HepG2 (cell line): Measurements from ENCODE around the gene OSGIN1. TPM values are rescaled to one million over a fixed set of nuclear protein-coding genes. Genes with fewer than 3 reads are reported as not detected.

Source experiments
- AKNA ChIP-seq: sonication (generic); formaldehyde crosslinking; IDR thresholded peaks from 2 replicates; pipeline ENCODE4 v1.4.0; 2020; ENCODE audit warnings: missing genetic modification reagents, borderline replicate concordance
- E2F2 ChIP-seq: sonication (generic); formaldehyde crosslinking; IDR thresholded peaks from 2 replicates; pipeline ENCODE4 v1.4.0; 2020; ENCODE audit warnings: missing genetic modification reagents, borderline replicate concordance
- KLF6 ChIP-seq: IDR thresholded peaks from 2 replicates; pipeline ENCODE4 v1.8.0; 2016; ENCODE audit warnings: missing biosample characterization, missing genetic modification reagents
- NFIB ChIP-seq: sonication (generic); formaldehyde crosslinking; IDR thresholded peaks from 2 replicates; pipeline ENCODE4 v1.9.0; 2021; ENCODE audit warnings: missing genetic modification reagents, mild to moderate bottlenecking, borderline replicate concordance
- NFIC ChIP-seq: IDR thresholded peaks from 2 replicates; pipeline ENCODE4 v1.6.1; 2012; ENCODE audit warnings: mild to moderate bottlenecking, low read length, inconsistent platforms
- PHF21A ChIP-seq: sonication (generic); formaldehyde crosslinking; IDR thresholded peaks from 2 replicates; pipeline ENCODE4 v1.5.0; 2020; ENCODE audit warnings: mild to moderate bottlenecking, missing genetic modification reagents
- SP1 ChIP-seq, 2 experiments: fragments of 450-650 bp in 1 of 2; sonication (generic) in 1 of 2; formaldehyde crosslinking in 1 of 2; IDR thresholded peaks; 2 replicates each; pipeline versions ENCODE4 v1.4.0 to v1.6.1; 2016 to 2020; ENCODE audit warnings: missing genetic modification reagents in 1 of 2
- ZBTB4 ChIP-seq: sonication (generic); formaldehyde crosslinking; IDR thresholded peaks from 2 replicates; pipeline ENCODE4 v1.4.0; 2020; ENCODE audit warnings: missing genetic modification reagents, mild to moderate bottlenecking, borderline replicate concordance
- ZFP1 ChIP-seq: IDR thresholded peaks from 2 replicates; pipeline ENCODE4 v1.6.1; 2016
- ZHX2 ChIP-seq, 2 experiments: sonication (generic) in 1 of 2; formaldehyde crosslinking in 1 of 2; IDR thresholded peaks; 2 replicates each; pipeline versions ENCODE4 v1.6.1 to v1.9.0; 2014 to 2022; ENCODE audit warnings: antibody characterized with exemption in 1 of 2, borderline replicate concordance in 1 of 2, inconsistent platforms in 1 of 2, low read depth in 1 of 2, missing genetic modification reagents in 1 of 2
- polyA plus RNA-seq, 8 experiments: library from polyadenylated mRNA; depleted of rRNA in 3 of 8; stranded (reverse) in 7 of 8; unstranded in 1 of 8; fragments of >200 nt; fragmentation: Illumina TruSeq in 4 of 8; extraction: Trizol in 4 of 8; gene quantifications; 2 replicates each; pipeline versions ENCODE4 v1.2.1 to v1.2.3, GENCODE V29; 2011 to 2016; ENCODE audit warnings: low read depth in 4 of 8, missing spikeins in 1 of 8, mixed read lengths in 1 of 8; ENCODE audit not compliant: insufficient read depth in 1 of 8
- total RNA-seq, 5 experiments: library from RNA; depleted of rRNA; stranded (reverse); fragments of >200 nt; fragmentation: Illumina TruSeq; extraction: Trizol; gene quantifications; 2 replicates each; pipeline ENCODE4 v1.2.3, GENCODE V29; 2016; ENCODE audit warnings: low read depth in 1 of 5

Gene OSGIN1
- total and polyA plus RNA-seq, 2 of the 13 experiments (the other 11 are each of a cell fraction or from before 2014, with no cell fraction given): 20.5 to 27.1 TPM

GRCh38 chr16:83937922-83938885, 14.8 kb upstream of the OSGIN1 start (continued):
- TF ChIP-seq ZHX2 (IDR thresholded peaks at IDR 0.05; ENCODE audit: low read depth) (no peak), ZHX2 (CRISPR knock-in tag; IDR thresholded peaks at IDR 0.05; ENCODE audit: borderline replicate concordance) (no peak), ZBTB4 (CRISPR knock-in tag) (peak; percentile 36; the same call in 1 of the 2 replicates), KLF6 (no peak), NFIB (CRISPR knock-in tag) (no peak), ZFP1 (CRISPR knock-in tag) (no peak), AKNA (CRISPR knock-in tag) (no peak), PHF21A (CRISPR knock-in tag) (no peak), SP1 (IDR thresholded peaks at IDR 0.05) (no peak), SP1 (CRISPR knock-in tag; IDR thresholded peaks at IDR 0.05) (no peak), NFIC (no peak), E2F2 (CRISPR knock-in tag) (no peak)
